HG03469 (cell line): Measurements from ENCODE around the gene CD40LG.

ENCODE experiments used
- ATAC-seq: cut with Tn5 transposase; IDR thresholded peaks from one replicate; pipeline ENCODE4 v1.9.1; 2021; ENCODE audit warnings: mild to moderate bottlenecking, moderate library complexity, moderate number of reproducible peaks; ENCODE audit not compliant: unreplicated experiment

Gene CD40LG

GRCh38 chrX:136647677-136648360 lies at the start of gene CD40LG:
Gene CD40LG (plus strand): TSS chrX:136648158. CDS start chrX:136648249, 91 bp downstream.
- ATAC-seq: no peak

- no peak for ATAC-seq
These were observed 49.3 kb upstream of the CD40LG start for GRCh38 chrX:136598631-136599030.

- ATAC-seq: no peak
These were observed 47.9 kb upstream of the CD40LG start for GRCh38 chrX:136600059-136600458.

GRCh38 chrX:136607236-136607635 lies 40.7 kb upstream of the CD40LG start:
- no peak for ATAC-seq

- no peak for ATAC-seq
These were observed 39.5 kb upstream of the CD40LG start for GRCh38 chrX:136608295-136608933.

- peak; percentile 90 for ATAC-seq
These were observed 30.8 kb upstream of the CD40LG start for GRCh38 chrX:136616987-136617685.

GRCh38 chrX:136619899-136620505 lies 28.0 kb upstream of the CD40LG start:
- ATAC-seq: no peak

GRCh38 chrX:136620780-136621179 lies 27.2 kb upstream of the CD40LG start:
- no peak for ATAC-seq

- ATAC-seq: no peak
These were observed 25.4 kb upstream of the CD40LG start for GRCh38 chrX:136622568-136622967.

GRCh38 chrX:136623396-136623795 lies 24.6 kb upstream of the CD40LG start:
- no peak for ATAC-seq

- ATAC-seq: no peak
These were observed 22.7 kb upstream of the CD40LG start for GRCh38 chrX:136625246-136625645.

GRCh38 chrX:136626237-136626636 lies 21.7 kb upstream of the CD40LG start:
- peak; percentile 61 for ATAC-seq

GRCh38 chrX:136626891-136627290 lies 21.1 kb upstream of the CD40LG start:
- no peak for ATAC-seq

GRCh38 chrX:136627409-136627808 lies 20.5 kb upstream of the CD40LG start:
- no peak for ATAC-seq

- no peak for ATAC-seq
These were observed 18.7 kb upstream of the CD40LG start for GRCh38 chrX:136629084-136629750.

- ATAC-seq: no peak
These were observed 17.1 kb upstream of the CD40LG start for GRCh38 chrX:136630881-136631280.

- ATAC-seq: peak; percentile 52
These were observed 12.7 kb upstream of the CD40LG start for GRCh38 chrX:136635235-136635634.

- no peak for ATAC-seq
These were observed 11.8 kb upstream of the CD40LG start for GRCh38 chrX:136636121-136636520.

GRCh38 chrX:136639506-136640176 lies 8.3 kb upstream of the CD40LG start:
- ATAC-seq: no peak

GRCh38 chrX:136643243-136643642 lies 4.7 kb upstream of the CD40LG start:
- no peak for ATAC-seq
